Measurements from ENCODE around the gene UBR3.
"Not testable (repeated sequence)": the region's sequence is repeated elsewhere in the genome, so short reads cannot be mapped to it uniquely, and the experiment has no call there.

UBR3 gene

DNA sequence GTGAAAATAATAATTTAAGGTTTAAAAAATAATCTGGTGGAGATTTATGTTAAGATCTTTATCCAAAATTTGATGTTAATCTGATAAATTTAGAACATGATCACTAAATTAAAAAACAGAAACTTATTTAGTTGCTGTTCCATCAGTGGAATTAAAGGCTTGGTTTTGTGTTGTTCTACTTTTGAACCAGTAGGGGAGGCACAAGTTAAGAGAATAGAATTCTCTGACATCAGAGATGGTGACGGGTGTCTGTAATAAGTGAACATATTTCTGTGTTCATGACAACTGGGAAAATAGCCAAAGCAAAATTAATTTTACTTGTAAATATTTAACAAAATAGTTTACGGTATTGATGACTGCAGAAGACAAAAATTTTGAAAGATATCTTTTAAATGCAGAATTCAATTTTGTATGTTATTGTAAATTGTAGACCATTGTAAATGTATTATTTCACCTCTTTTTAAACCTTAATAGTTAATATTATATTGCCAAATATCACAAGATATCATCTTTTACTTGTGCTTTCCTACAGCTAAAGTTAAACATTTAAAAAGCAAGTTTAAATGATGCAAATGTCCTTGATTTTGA is 106.0 kb downstream of the UBR3 start:
- DNase-seq = peak in 1 of 56 donors; percentile 2

DNA sequence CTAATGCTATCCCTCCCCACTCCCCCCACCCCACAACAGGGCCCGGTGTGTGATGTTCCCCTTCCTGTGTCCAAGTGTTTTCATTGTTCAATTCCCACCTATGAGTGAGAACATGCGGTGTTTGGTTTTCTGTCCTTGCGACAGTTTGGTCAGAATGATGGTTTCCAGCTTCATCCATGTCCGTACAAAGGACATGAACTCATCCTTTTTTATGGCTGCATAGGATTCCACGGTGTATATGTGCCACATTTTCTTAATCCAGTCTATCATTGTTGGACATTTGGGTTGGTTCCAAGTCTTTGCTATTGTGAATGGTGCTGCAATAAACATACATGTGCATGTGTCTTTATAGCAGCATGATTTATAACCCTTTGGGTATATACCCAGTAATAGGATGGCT is 109.4 kb downstream of the UBR3 start:
- not testable (repeated sequence) for DNase-seq

- no peak for DNase-seq
Observed at GRCh38 chr2:169945515-169945914, 118.3 kb downstream of the UBR3 start.

DNA sequence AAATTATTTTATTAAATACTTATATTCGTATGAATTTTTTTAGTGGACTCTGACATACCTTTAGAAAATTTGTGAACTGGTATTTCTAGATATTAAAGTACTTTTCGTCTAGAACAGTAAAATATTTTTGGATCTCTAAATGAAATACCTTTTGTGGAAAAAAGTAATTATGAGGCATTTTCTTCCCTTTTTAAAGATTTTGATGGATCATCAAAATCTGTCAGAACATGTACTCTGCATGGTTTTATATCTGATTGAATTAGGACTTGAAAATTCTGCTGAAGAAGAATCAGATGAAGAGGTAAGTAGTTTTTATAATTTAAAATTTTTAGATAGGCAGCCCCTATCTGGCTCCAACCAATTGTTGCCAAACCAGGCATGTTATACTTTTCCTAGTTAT is 118.8 kb downstream of the UBR3 start:
- no peak for DNase-seq

- no peak for DNase-seq
Observed at GRCh38 chr2:169946546-169946945, 119.3 kb downstream of the UBR3 start.

DNA sequence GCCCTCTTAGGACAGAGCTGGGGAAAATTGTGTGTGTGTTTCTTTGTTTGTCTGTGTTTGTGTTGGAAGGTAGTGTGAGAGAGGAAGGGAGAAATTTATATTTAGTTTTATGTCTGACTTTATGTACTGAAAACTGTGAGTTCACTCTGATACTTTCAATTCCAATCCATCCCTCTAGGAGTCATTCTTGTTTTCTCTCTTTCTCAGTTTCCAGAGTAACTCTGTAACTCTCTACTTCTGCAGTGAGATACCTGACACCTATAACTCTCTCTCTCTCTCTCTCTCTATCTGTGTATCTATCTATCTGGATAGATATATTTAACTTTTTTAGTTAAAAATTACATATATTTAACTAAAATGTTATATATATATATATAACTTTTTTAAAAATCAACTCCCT is 128.7 kb downstream of the UBR3 start:
- DNase-seq = no peak

GRCh38 chr2:169957219-169957618 is 130.0 kb downstream of the UBR3 start:
- DNase-seq = not testable (repeated sequence)

DNA sequence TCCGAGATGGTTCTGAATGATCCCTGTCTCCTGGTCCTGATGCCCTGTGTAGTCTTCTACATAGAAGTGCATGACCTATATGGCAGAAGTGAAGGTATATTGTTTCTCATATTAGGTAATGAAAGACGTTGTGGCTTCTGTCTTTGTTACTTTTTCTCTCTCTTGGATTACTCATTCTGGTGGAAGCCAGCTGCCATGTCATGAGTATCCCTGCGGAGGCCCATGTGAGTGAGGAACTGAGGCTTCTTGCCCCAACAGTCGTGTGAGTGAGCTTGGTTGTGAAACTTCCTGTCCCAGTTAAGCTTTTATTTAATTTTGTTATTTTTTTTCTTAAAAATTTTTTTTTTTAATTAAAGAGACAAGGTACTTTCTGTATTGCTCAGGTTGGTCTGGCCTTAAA is 134.7 kb downstream of the UBR3 start:
- no peak for DNase-seq

DNA sequence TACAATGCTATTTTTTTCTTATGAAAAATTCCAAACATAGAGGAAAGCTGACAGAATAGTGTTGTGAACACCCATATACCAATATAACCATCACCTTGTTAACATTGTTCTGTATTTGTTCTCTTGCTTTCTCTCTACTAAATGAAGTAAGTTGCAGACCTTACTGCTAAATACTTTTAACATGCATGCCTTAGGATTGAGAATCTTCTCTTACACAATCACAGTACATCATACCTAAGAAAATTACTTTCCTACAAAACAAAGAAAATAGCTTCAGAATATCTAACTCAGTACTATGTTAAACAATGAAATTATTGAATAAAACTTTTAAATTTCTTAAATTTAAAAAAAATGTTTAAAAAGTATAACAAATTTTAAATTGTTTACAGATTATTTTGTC is 136.5 kb downstream of the UBR3 start:
- no peak for DNase-seq

GRCh38 chr2:169964740-169965139 is 137.5 kb downstream of the UBR3 start:
- DNase-seq = no peak

DNA sequence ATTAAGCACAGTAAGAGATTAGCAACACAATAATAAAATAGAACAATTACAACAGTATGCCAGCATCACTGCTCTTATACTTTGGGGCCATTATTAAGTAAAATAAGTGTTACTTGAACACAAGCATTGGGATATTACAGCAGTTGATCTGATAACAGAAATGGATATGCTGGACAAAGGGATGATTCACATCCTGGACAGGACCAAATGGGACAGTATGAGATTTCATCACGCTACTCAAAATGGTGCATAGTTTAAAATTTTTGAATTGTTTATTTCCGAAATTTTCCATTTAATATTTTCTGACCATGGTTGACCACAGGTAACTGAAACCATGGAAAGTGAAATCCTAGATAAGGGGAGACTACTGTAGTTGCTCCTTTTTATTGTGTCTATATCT is 138.2 kb downstream of the UBR3 start:
- DNase-seq = no peak

GRCh38 chr2:169966454-169966853 is 139.2 kb downstream of the UBR3 start:
- DNase-seq = no peak

- DNase-seq = no peak
Observed at GRCh38 chr2:169968743-169969142, 141.5 kb downstream of the UBR3 start.

DNA sequence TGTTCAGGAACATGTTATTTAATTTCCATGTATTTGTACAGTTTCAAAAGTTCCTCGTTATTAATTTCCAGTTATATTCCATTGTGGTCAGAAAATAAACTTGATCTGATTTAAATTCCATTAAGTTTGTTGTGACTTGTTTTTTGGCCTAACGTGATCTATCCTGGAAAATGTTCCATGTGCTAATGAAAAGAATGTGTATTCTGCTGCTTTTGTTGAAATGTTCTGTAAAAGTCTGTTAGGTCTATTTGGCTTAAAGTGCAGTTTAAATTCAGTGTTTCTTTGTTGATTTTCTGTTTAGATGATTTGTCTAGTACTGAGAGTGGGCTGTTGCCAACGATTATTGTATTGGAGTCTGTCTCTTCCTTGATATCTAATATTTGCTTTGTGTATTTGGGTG is 148.0 kb downstream of the UBR3 start:
- no peak for DNase-seq

DNA sequence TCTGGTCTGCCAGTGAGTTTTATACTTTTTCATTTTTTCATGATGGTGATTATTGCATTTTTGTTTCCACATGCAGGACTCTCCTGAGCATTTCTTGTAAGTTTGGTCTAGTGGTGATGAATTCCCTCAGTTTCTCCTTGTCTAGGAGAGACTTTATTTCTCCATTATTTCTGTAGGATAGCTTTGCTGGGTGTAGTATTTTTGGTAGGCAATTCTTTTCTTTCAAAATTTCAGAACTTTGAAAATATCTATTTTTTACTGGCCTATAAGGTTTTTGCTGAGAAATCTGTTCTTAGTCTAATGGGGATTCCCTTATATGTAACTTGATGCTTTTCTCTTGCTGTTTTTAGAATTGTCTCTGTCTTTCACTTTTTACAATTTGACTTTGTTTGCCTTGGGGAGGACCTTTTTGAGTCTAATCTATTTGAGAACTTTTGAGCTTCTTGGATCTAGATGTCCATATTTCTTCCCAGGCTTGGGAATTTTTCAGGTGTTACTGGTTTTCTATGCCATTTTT is 149.1 kb downstream of the UBR3 start:
- DNase-seq = no peak

GRCh38 chr2:169977530-169977929 is 150.3 kb downstream of the UBR3 start:
- DNase-seq = no peak

DNA sequence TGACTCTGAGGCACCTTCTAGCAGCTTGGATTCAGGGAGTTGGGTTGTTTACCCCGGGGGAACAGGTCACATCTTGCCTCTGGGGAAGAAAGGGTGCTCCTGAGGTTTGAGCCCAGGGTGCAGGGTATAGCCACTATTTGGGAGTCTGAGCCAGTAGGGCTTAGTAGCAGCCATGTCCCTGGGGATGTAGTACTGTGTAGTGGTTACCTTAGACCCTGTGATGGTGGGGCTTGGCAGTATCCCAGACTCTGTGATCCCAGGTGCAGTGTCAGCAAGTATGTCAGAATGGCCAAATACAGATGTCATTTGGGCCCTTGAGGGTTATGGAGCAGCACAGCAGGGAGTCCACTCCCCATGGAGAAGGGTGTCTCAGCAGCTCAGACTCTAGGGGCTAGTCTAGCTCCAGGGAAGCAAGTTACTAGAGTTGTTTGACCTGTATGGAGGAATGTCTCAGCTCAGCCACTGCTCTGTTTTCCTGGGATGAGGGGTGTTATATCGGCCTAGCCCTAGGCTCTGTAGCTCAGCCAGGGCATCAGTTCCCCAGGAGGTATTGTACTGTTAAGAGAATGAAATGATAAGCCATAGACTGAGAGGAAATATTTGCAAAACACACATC is 151.3 kb downstream of the UBR3 start:
- no peak for DNase-seq

- no peak for DNase-seq
Observed at GRCh38 chr2:169979025-169979424, 151.8 kb downstream of the UBR3 start.

GRCh38 chr2:169980001-169980400 is 152.7 kb downstream of the UBR3 start:
- DNase-seq = no peak

DNA sequence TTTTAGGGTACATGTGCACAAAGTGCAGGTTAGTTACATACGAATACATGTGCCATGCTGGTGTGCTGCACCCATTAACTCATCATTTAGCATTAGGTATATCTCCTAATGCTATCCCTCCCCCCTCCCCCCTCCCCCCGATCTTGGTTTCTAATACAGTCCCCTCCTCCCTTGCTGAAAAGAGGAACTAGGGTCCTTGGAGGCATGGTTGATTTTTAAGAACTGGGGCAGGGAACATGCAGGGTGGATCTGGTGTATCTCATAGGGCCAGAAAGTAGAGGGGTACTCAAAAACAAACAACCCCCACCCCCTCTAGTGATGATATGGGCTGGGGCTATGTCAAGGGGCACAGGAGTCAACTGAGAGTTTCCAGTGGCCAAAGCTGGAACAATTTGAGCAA is 153.4 kb downstream of the UBR3 start:
- no peak for DNase-seq

- no peak for DNase-seq
Observed at GRCh38 chr2:169982929-169983328, 155.7 kb downstream of the UBR3 start.

- peak in 16 of 56 donors; percentile 1 to 53 (median 14) for DNase-seq
Observed at GRCh38 chr2:169983506-169983905, 156.3 kb downstream of the UBR3 start.

- DNase-seq = no peak
Observed at GRCh38 chr2:169984145-169984544, 156.9 kb downstream of the UBR3 start.

- no peak for DNase-seq
Observed at GRCh38 chr2:169994752-169995151, 167.5 kb downstream of the UBR3 start.
